Choroid plexus epithelial cell (primary cell): Measurements from ENCODE around the gene XRCC3.

Experiments used
- DNase-seq: peaks from one replicate; pipeline ENCODE4 v3.0.0-alpha.2; 2010; ENCODE audit warnings: low read depth
- H3K4me3 ChIP-seq: 2 replicates; pipeline ENCODE4 v1.5.1; 2011; ENCODE audit warnings: low read depth, mild to moderate bottlenecking, control low read depth, low read length, moderate library complexity
- CTCF ChIP-seq: conservative IDR thresholded peaks from 2 replicates; pipeline ENCODE4 v1.5.1; 2011; ENCODE audit warnings: low read depth, mild to moderate bottlenecking, control low read depth, inconsistent platforms, low read length, moderate library complexity

XRCC3 gene

DNA sequence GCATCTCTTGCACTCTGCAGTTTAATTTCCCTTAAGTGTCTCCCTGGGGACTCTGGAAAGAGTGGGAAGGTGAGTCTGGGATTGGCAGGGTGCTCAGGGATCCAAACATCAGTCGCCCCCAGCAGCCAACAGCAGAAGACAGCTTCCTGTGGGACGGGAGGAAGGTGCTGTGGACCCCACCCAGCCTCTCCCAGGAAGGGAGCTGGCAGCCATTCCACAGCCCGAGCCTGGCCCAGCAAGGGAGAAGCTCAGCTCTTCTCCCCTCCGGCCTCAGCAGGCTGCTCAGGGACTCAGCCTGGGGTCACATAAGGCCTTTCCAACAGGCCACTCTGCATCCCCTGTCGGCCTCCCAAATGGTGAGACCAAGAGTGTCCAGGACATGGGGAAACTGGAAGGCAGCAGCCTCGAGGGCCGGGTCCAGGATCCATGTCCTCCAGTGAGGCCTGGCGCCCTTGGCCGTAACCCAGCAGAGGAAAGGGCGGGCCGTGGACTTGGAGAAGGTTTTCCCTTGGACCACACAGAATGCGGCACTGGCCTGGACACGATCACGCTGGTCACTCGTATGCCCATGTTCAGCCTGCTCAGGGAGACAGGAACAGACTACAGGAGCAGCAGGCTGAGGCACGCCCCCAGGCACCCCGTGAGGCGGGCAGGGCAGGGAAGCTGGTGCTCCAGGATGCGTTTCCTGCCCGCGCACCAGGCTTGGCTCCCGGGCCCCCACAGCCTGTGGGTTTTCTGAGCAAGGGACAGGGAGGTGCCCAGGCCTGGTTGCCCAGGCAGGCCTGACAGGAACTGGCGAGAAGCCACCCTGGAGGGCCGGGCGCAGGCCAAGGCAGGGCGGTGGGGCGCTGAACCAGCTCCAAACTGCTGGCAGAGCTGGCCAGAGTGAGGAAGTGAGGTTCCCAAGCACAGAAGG is 3.5 kb downstream of the XRCC3 start:
- no peak overlapping the region for H3K4me3 ChIP-seq
- DNase-seq = no peak

DNA sequence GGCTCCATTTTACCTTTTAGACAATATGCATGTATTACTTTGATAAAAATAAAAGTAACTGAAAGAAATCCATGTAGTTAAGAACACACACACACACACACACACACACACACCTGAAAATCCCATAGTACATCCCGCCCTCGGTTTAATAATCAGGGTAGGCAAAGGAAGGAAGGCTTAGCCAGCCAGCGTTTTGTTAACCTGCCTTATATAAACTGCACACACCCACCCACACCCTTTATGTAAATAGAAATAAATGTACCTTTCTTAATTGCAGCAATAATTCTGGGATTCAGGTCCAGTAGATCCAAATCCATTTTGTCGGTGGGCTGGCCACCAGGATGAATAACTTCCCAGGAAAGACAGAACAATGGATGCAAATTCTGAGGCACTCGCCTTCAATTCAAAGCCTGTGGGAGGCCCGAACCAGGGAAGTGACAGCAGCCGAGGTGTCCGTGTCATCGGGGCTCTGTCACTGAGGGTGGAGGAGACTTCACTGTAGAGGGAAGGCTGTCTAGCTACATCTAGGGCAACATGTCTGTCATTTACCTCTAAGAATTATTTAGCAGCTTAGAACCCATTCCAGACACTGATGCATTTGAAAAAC is 4.4 kb downstream of the XRCC3 start:
- no peak for TF ChIP-seq CTCF
- no peak for DNase-seq
- no peak overlapping the region for H3K4me3 ChIP-seq

More for the DNA sequence above, 3.5 kb downstream of the XRCC3 start:
- TF ChIP-seq CTCF = no peak

DNA sequence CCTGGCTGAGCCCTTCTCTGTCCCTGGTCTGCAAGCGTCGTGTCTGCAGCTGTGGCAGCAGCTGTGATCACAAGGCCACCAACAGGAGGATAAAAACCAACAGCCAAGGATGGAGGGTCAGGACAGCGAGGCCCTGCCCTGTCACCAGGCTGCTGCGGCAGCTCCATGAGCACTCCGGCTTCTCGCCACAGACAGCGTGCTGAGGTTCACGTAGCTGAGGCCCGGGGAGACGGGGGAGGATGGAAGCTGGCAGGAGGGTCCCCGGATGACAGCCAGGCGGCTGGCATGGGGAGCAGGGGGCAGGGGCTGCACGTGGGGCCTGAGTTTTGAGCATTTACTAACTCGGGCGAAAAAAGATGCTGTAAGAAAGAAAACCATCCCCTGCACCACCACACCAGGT is 5.4 kb downstream of the XRCC3 start:
- no peak for DNase-seq
- no peak overlapping the region for H3K4me3 ChIP-seq
- no peak for TF ChIP-seq CTCF

DNA sequence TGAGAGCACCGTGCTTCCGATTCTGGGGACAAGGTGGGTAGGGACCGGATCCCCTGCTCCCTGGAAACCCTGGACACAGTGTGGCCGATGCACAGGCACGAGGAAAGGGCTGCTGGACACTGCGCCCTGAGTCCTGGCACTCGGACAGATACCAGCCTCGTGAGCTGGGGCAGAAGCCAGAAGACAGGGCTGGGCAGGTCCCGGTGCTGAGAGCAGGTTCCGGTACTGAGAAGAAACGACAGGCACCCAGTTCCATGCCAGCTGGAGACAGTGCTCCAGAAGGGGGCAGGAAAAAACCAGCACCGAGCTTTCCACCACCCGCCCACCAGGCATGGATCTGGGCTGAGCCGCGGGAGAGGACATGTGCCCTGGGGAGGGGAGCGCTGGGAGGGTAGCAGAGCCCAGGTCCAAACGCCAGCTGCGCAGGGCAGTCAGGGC is 6.5 kb downstream of the XRCC3 start:
- no peak for DNase-seq
- H3K4me3 ChIP-seq = no peak overlapping the region
- no peak for TF ChIP-seq CTCF

DNA sequence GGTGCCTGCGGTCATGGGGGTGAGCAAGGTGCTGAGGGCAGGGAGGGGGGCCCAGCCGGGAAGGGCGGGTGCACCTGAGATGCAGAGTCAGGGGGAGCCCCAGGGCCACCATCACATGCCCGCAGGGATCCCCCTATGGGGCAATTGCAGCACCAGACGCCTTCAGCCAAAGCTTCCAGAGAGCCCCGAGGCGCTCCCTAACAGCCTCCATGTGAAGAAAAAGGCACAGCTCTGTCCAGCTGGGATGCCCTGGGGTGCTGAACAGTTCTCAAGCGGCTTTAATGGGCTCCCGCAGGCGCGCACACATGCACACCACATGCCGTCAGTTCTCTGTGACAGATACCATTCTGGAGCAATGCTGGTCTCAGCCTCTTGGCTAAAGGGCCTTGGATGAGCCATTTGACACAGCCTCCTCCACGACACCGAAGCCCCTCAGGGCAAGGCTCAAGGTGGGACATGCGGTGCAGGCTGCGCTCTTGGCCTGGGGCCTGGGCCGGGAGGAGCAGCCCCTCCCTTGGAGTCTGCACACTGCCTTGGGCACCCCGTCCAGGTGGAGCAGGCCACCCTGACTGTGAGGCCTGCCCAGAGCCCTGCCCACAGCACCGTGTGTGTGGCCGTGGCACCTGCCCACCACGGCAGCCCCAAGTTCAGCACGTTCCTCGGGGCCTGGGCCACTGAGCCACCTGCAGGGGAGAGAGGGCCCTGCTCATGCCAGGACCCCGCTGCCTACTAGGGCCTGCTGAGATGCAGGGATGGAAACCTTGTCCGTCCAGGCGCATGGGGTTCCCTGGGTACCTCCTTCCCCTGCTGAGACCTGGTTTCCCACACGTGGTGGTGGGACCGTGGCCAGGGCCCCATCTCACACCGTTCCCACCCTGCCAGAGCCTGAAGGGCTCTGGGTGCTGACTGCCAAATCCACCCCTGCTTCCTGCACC is 7.7 kb downstream of the XRCC3 start:
- no peak overlapping the region for H3K4me3 ChIP-seq
- TF ChIP-seq CTCF = no peak

GRCh38 chr14:103706551-103707328 is 8.5 kb downstream of the XRCC3 start:
- H3K4me3 ChIP-seq = no peak overlapping the region
- no peak for DNase-seq
- no peak for TF ChIP-seq CTCF

More for the DNA sequence above, 7.7 kb downstream of the XRCC3 start:
- DNase-seq = no peak
